Prostate gland (tissue), 2 donors: ENCODE data around the gene TRAPPC3L.

Experiments
- CTCF ChIP-seq, 4 experiments: fragments of 200-600 bp in 2 of 4; fragments of 450-650 bp in 2 of 4; sonication (generic) in 2 of 4; IDR thresholded peaks; 1 replicate in 3 of 4; 2 replicates in 1 of 4; pipeline ENCODE4 v1.5.1; 2016 to 2019; ENCODE audit warnings: antibody characterized with exemption in 4 of 4, mild to moderate bottlenecking in 2 of 4, moderate library complexity in 2 of 4
- POLR2A ChIP-seq: fragments of 450-650 bp; IDR thresholded peaks from one replicate; pipeline ENCODE4 v1.6.1; 2016; ENCODE audit warnings: antibody characterized with exemption, mild to moderate bottlenecking
- POLR2AphosphoS5 ChIP-seq: sonication (generic); formaldehyde crosslinking; IDR thresholded peaks from one replicate; pipeline ENCODE4 v1.6.1; 2017; ENCODE audit warnings: antibody characterized with exemption

DNA sequence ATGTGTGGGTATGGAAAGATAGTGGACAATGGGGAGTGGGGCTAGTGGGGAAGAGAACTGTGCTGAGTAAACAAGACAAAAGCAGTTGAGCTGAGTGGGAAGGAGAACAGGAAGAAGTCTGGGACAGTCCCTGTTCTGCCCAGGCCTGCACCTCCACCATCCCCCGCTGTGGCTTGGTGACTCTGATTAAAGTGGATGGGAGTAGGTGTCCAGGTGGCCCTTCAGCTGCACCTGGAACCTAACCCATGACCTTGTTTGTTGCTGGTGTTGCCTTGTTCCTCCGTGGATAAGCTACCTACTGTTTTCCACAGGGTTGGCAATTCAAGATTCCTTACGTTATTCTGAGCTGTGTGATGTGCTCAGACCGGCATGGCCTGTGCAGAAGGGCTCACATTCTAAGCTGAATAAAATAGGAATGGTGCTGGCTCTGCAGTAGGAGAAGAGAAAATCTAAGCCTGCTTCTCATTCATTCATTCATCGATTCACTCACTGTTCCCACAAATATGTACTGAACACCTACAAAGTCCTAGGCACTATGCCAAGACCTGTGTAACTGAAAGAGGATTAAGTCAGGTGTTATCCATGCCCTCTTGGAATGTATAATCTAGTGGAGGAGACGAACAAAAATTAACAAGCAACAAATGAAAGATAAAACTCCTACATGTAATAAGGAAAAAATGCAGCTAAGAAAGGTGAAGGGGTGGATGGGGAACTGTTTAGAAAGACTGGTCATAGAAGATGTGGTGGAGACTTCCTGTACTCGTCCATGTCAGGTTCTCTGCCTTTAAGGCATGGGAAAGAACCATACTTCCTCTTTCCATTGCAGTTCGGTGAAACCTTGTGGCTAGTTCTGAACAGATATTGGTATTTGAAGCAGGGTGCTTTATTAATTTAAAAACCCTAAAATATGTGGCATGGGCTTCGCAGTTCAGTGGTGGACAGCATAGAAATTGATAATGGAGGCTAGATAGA is 94.4 kb downstream of the TRAPPC3L start:
- TF ChIP-seq POLR2A = no peak
- TF ChIP-seq CTCF (IDR thresholded peaks at IDR 0.05) = no peak
- no peak for TF ChIP-seq POLR2AphosphoS5
